Measurements from ENCODE around the gene FRMD7.
"Not testable (repeated sequence)": the region's sequence is repeated elsewhere in the genome, so short reads cannot be mapped to it uniquely, and the experiment has no call there.

Gene FRMD7

DNA sequence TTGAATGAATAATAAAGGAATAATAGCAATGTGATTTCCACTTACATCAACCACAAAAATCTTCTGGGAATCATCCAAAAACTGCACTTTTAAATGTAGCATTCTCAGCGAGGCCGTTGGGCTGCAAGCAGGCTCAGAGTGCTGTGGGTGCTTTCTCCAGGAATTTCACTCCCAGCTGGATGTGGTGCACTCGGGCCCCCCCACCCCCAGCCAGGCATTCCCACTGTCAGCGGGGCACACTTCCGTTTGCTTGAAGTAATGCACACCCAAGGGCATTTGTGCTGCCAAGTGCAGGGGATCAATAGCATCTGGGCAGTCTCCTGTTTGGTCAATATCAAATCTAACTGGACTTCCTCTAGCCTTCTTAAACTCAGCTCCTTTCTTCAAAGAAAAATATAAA, at the start of gene FRMD7:
TSS of gene FRMD7 (minus strand) at position 278 of the 400 bp plus-strand sequence. CDS start at position 102, 176 bp downstream.
- DNase-seq (ENCODE audit: low read depth) = no peak

DNA sequence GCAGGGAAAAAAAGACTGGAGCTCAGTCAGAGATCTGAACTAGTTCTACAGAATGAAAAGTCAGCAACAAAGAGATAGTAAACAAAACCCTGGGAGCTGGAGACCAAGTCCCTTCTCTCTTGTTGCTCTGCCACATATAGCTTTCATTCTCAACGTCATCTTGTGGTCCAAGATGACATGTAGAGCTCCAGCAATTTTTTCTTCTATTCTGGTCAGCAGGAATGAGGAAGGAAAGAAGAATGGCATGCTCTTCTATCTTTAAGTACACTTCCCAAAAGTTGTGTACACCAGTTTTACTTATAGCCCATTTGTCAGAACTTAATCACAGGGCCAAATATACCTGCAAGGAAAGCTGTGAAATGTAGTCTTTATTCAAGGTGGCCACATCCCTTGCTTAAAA, 45.8 kb upstream of the FRMD7 start:
- no peak for DNase-seq (ENCODE audit: low read depth)

DNA sequence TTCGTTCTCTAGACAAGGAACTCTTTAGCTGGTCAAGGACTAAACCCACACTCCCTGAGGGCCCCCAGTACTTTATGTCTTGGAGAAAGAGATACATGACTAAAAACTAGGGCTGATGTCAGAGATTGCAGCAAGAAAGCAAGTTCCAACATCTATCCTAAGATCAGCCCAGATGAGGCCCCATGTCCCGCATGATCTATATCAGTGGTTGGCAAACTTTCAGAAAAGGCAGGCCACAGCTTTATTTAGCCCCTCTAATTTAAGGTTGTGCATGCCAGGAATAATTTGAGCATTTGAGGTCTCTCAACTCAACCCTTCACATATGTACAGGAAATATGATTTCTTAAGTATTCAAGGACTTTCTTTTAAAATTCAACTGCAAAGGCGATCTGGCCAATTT, 44.1 kb upstream of the FRMD7 start:
- no peak for DNase-seq (ENCODE audit: low read depth)

- DNase-seq (ENCODE audit: low read depth) = no peak
These were observed 43.7 kb upstream of the FRMD7 start for GRCh38 chrX:132171478-132171877.

DNA sequence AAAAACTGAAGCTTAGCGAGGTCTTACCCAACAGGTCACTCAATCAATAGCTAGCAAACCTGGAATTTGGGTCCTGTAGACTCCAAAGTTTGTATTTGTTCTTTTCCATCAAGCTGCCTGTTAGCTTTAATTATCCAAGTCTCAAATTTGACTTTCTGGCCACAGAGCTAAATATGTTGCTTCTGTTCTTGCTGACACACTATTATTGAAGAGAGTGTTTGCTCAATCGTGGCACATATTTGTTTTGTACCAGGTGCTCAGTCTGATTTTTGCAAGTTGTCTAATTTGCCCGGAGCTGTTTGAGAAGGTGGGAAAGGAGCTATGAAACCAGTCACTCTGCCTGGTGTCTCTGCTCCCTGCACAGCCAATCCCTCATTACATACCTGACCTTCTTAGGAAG, 41.7 kb upstream of the FRMD7 start:
- DNase-seq (ENCODE audit: low read depth) = no peak

GRCh38 chrX:132165651-132166050, 37.8 kb upstream of the FRMD7 start:
- no peak for DNase-seq (ENCODE audit: low read depth)

DNA sequence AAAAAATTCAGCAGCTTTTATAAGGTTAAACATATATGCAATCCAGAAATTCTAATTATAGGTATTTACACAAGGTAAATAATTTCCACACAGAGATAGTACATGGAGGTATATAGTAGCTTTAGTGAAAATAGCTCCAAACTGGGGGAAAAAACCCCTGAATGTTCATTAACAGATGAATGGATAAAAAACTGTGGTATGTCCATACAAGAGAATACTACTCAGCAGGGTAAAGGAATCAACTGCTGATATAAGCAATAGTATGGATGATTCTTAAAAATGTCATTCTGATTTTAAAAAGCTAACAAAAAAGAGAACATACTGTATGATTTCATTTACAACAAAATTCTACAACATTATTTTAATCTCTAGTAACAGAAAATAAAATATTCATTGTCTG, 37.2 kb upstream of the FRMD7 start:
- DNase-seq (ENCODE audit: low read depth) = no peak

DNA sequence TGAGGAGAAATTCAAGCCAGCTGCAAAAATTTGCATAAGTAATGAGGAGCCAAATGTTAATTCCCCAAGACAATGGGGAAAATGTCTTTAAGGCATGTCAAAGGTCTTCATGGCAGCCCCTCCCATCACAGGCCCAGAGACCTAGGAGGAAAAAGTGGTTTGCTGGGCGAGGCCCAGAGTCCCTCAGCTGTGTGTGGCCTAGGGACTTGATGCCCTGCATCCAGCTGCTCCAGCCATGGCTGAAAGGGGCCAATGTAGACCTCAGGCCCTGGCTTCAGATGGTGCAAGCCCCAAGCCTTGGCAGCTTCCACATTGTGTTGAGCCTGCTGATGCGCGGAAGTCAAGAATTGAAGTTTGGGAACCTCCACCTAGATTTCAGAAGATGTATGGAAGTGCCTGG, 35.3 kb upstream of the FRMD7 start:
- DNase-seq (ENCODE audit: low read depth) = not testable (repeated sequence)

- DNase-seq (ENCODE audit: low read depth) = no peak
These were observed 25.3 kb upstream of the FRMD7 start for GRCh38 chrX:132153166-132153565.

DNA sequence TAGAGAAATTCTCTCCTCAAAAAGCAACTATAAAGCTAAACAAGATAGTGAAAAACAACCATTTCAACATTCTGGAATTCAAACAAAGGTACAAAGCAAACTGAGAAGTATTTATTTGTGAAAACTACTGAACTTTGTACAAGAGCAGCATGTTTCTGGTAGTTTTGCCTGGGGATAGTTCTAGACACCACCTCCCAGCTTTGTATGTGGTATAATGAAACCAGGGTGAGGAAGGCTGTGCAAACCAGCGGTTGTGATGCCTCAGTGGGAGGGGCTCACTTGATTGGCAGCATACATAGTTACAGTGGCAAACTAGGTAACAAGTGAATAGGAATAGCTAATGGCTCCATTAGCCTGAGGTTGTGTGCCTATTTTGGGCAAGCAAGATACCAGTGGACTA, 18.6 kb upstream of the FRMD7 start:
- DNase-seq (ENCODE audit: low read depth) = no peak

DNA sequence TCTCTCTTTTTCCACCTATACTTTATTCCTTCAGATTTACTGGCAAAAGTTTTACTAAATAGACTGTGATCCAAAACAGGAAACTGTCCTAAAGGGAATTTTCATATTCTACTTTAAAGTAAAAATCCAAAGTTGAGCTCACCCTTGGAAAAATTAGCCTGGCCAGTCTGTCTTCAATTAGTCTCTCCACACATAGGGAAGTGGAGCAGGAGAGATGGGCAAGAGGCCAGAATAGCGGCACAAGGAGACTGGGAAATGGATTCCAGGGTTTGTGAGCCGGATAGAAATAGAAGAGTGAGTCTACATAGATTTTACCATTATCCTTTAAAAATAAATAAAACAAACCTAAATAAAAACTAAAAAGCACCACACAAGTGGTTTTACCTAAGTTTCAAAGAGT, 16.2 kb upstream of the FRMD7 start:
- DNase-seq (ENCODE audit: low read depth) = no peak

GRCh38 chrX:132125906-132126305, 1.9 kb downstream of the FRMD7 start:
- DNase-seq (ENCODE audit: low read depth) = no peak

DNA sequence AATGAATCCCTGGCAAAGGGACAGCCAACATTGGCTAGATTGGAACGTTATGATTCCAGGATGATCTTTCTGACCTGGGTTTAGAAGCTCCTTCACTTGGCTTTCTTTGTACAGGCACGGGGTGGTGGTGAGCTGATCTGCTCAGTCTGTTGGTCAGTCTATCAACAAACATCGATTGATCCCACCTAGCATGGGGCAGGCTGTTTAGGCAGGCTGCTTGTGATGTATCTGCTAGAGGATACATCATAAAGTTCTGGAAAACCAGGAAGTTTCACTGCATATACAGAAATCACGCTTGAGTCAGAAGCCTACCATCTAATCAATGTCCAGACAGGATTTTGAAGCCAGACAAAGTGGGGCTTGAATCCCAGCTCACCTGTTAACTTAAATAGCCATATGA, 6.9 kb downstream of the FRMD7 start:
- no peak for DNase-seq (ENCODE audit: low read depth)

DNA sequence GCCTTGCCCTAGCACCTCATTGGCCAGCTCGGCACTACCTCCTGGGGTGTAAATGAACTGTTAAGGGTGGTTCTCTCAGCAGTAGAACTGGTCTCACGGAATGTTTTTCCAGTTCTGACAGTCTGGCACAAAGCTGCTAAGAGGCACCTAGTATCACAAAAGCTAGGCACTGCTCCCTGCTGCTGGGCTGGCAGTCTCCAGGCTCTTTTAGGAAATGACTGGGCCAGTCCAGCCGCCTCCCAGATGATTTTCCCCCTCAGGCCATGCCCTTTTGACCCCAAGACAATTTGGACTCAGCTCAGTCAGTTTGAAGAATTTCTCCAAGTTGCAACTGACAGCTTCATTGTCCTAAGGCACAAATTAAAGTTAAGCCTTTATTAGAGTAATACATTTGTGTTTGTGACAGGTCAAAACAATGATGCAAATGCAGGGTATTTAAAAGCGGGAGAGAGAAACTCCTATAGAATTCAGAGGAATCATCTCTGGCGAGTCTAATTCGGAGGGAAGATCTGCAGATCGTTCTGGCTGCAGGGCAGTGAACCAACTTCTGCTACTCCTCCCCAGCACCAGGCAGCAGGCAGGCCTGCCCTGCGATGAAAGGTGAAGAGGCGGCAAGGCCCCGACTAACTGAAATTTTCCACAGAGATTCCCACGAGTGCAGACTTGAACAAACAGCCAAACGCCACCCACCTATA, 7.9 kb downstream of the FRMD7 start:
- DNase-seq (ENCODE audit: low read depth) = no peak

DNA sequence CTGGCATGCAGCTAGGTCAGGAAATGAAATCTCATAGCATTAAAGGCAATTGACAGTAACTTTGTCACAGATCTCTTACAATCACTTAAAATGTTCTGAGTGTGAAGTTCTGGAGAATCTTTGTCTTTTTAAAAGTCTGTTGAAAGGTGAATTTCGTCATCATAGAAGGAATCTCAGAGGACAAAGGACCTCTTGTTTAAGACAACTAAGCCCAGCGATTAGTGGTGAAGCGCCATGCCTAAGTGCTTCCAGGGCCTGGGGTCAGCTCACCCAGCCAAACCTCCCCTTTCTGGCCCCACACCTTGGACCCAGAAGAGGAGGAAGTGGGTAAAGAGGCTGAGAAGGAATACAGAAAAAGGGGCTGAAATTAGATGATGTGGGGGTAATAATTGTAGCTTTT, 8.5 kb downstream of the FRMD7 start:
- no peak for DNase-seq (ENCODE audit: low read depth)

GRCh38 chrX:132118358-132118757, 9.5 kb downstream of the FRMD7 start:
- no peak for DNase-seq (ENCODE audit: low read depth)

- no peak for DNase-seq (ENCODE audit: low read depth)
These were observed 12.0 kb downstream of the FRMD7 start for GRCh38 chrX:132115792-132116191.

DNA sequence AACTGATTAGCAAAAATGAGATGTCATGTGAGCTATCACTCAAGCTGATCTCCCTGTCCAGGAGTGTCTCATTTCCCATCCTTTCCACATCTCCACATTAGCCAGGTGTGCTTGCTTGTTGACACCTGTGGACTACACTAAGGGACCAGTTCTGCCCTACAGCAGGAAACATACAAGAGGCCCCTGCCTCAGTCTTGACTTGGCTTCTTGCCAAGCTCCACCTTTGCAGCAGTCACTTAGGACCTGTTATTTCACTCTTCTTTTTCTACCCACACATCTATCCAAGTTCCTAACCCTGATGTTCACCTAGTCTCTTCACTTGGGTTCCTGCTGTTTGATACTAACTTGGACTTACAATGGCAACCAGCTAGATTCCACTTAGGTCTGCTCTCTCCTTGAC, 13.2 kb downstream of the FRMD7 start:
- DNase-seq (ENCODE audit: low read depth) = no peak

DNA sequence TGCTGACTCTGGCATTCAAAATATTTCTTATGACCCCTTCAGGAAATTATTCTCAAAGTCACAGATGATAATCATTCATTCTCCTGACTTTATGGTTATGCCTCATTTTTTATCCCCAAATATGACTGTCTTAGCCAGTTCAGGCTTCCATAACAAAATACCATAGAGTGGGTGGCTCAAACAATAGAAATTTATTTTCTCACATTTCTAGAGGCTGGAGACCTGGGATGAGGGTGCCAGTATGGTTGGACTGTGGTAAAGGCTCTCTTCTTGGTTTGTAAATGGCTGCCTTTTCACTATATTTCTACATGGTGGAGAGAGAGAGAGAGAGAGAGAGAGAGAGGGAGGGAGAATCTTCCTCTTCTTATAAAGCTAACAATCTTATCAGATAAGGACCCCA, 20.5 kb downstream of the FRMD7 start:
- DNase-seq (ENCODE audit: low read depth) = no peak

DNA sequence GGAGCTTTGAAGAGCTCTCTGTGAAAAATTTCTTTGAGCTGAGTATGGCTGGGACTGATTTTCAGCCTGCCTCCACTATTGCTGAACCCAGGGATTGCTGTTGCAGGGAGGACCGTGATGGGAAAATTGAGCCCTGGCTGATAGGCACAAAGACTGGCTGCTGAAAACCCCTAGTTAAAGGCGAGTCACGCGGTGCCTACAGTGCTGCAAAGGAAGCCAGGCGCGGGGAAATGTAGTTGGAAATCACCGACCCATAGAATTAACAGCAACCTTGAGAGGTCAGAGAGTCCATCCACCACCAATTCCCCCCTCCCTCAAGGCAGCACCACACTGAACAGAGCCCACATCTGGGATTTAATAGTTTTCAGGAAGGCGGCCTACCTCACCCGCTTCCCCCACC, 26.0 kb downstream of the FRMD7 start:
- no peak for DNase-seq (ENCODE audit: low read depth)

GRCh38 chrX:132101206-132101605, 26.6 kb downstream of the FRMD7 start:
- DNase-seq (ENCODE audit: low read depth) = no peak

DNA sequence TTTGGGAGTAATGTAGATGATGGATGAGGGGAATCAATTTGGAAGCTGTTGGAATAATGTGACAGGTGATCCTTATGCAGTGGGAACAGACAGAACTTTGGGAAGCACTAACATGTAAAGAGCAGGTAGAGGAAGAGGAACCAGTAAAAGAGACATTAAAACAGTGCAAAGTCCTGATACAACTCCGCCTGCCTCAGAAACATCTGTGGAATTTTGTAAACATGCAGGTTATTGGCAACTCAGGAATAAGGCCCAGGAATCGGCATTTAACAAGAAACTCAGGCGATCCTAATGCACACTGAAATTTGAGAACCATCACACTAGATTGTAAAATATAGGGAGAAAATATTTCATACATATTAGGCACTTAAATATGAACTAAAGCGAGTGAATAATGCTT, 29.1 kb downstream of the FRMD7 start:
- DNase-seq (ENCODE audit: low read depth) = not testable (repeated sequence)

DNA sequence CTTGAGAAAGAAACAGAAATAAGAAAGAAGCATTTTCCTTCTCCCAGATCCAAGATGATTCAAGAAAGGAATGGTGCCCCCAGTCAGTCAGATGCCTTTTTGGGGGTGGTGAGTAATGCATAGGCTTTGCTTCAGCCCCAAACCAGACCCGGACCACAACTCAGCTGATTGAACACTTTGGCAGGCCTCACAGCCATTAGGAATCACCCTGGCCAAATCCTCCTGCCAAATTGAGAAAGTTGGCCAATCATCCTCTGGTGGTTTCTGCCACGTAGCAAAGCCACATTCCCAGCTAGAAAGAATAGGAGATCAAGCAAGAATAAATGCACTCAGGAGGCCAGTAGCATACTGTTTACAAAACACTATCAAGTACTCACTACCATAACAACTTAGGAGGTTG, 33.7 kb downstream of the FRMD7 start:
- no peak for DNase-seq (ENCODE audit: low read depth)

DNA sequence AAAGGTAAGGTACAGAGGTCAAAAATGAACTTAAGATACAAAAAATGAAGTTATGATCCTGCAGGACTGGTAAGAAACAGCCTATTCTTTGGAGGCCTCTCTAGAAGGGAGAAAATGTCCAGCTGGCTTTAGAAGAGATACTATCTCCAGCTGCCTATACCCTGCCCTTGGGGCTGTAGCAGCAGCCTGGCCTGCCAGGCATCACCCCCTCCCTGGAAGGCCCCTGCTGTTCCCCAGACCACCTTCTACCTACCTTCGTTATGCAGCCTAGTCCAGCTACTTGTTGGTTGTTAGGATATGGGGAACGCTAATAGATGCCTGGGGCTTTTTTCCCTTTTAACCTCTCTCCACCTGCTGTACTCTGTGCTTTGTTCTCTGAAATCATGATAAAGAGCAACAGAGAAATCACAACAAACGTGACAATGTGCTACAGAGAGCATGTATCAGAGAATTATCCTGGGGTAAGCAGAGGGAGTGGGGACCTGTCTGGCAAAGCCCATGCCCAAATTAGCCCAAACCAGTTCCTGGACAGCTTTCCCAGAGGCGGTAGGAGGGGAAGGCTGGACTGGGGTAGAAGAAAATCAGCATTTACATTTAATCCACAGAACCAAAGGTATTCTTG, 34.5 kb downstream of the FRMD7 start:
- no peak for DNase-seq (ENCODE audit: low read depth)

Data from stimulated activated CD8-positive, alpha-beta memory T cell treated with anti-CD3 and anti-CD28 coated beads, Interleukin-15, amount 100 ng/mL, for 1 hour (primary cell).